GM12891 (cell line): Measurements from ENCODE around the gene MCM10.

Source experiments
- POLR2A ChIP-seq: IDR thresholded peaks from 2 replicates; pipeline ENCODE4 v1.6.1; 2011; ENCODE audit warnings: low read depth, low read length, control low read depth
- POLR2AphosphoS5 ChIP-seq: IDR thresholded peaks from 2 replicates; pipeline ENCODE4 v1.6.1; 2011; ENCODE audit warnings: low read depth, low read length, control low read depth
- SPI1 ChIP-seq: IDR thresholded peaks from 2 replicates; pipeline ENCODE4 v1.6.1; 2011; ENCODE audit warnings: low read depth, low read length, control low read depth
- TAF1 ChIP-seq: IDR thresholded peaks from 2 replicates; pipeline ENCODE4 v1.6.1; 2011; ENCODE audit warnings: low read depth, low read length, control low read depth

GRCh38 chr10:13113544-13113943 lies 47.8 kb upstream of the MCM10 start:
- TF ChIP-seq POLR2A (no peak), POLR2AphosphoS5 (no peak), TAF1 (no peak), SPI1 (no peak)
